COLO829 (cell line): ENCODE data around the gene NFKBIB.

Experiments used
- DNase-seq: peaks from one replicate; pipeline ENCODE4 v3.0.0; 2012; ENCODE audit warnings: low spot score

The NFKBIB gene

DNA sequence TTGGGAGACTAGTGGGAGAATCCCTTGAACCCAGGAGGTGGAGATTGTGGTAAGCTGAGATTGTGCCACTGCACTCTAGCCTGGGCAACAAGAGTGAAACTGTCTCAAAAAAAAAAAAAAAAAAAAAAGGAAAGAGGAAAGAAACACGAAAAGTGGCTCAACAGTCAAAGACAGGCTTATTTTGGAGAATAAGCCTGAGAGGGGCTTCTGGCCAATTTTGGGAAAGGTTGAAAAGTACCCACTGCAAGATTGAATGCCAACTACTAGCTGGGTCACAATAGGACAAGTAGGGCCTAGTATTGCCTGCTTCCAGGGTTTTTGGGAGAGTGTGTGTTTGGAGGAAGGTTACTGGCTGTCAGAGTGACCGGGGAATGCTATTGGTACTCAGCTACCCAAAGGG lies 58.5 kb downstream of the NFKBIB start:
- DNase-seq, result no peak
